ENCODE results near the gene CD300LG. TPM values are rescaled to one million over a fixed set of nuclear protein-coding genes. Genes with fewer than 3 reads are reported as not detected.

Gene CD300LG
- polyA plus RNA-seq, 2 of the 4 experiments (the other 2 are of a cell fraction): not detected

DNA sequence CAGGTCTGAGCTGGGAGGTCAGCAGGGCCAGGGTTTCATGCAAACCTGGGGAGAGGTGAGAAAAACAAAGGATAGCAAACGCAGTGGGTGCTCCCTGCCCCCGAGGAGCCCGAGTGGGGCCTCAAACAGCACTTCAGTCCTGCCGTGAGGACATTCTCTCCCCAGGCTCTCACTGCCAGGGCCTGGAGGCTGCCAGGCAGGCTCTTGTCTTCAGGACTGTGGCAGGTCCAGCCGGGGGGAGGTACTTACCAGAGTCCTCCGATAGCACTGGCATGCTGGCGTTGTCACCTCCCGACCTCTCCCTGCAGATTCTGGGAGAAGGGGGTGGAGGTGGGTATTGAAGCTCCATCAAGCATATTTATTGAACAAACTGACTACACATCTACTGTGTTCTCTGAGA, 15.3 kb upstream of the CD300LG start:
- POLR2A ChIA-PET: no interaction called here
- H3K4me1 ChIP-seq: peaks cover 24% of the 10 kb centered on the region

GRCh38 chr17:43832168-43832975, 14.6 kb upstream of the CD300LG start:
- no peak for FAIRE-seq
- peak overlapping the region; percentile 91 to 98 for H3K27ac ChIP-seq

More for the DNA sequence above, 15.3 kb upstream of the CD300LG start:
- Histone ChIP-seq H3K27ac (peak overlapping the region; percentile 91 to 98), H3K4me2 (peak overlapping the region; percentile 90), H3K9me3 (no peaks in the 10 kb centered on the region), H3K4me3 (peak overlapping the region; percentile 80)
- FAIRE-seq (no peak), DNase-seq (ENCODE audit: low read depth in 1 of 2, low spot score in 1 of 2) (no peak), ATAC-seq (no peak)
- TF ChIP-seq ZSCAN20 (CRISPR knock-in tag; IDR thresholded peaks at IDR 0.05): no peak
- no peak for TF ChIP-seq BHLHE40 (IDR thresholded peaks at IDR 0.05; ENCODE audit: low read depth, low read length)
- no peak for TF ChIP-seq FOSB (CRISPR knock-in tag; IDR thresholded peaks at IDR 0.05)
- CTCF ChIA-PET: interaction anchor here (0.6 to 5.9 kb wide), 7 partner anchors 10 to 392 kb away, joined by 3 to 31 read pairs (median 4); partner anchors contain the start of genes CD300LG and MPP2
- 90% methylated on average over 8 of the region's 8 CpGs for WGBS (ENCODE audit: missing lambda C conversion rate)

More at GRCh38 chr17:43832168-43832975, 14.6 kb upstream of the CD300LG start:
- DNase-seq (ENCODE audit: low read depth in 1 of 2, low spot score in 1 of 2): peak; percentile 76 to 92
- H3K4me3 ChIP-seq: peak overlapping the region; percentile 80
- ChIA-PET POLR2A (interaction anchor here (0.6 kb wide), 1 partner anchor 54 kb away, joined by 3 read pairs; the partner anchor contains the start of gene DUSP3), CTCF (interaction anchor here (0.8 to 5.9 kb wide), 5 partner anchors 9 to 75 kb away, joined by 3 to 31 read pairs (median 4); partner anchors contain the start of genes CD300LG and MPP2)
- WGBS (ENCODE audit: missing lambda C conversion rate): 23% methylated on average over 17 of the region's 51 CpGs
- H3K4me1 ChIP-seq: peaks cover 24% of the 10 kb centered on the region
- peak overlapping the region; percentile 90 for H3K4me2 ChIP-seq
- TF ChIP-seq FOSL2 (IDR thresholded peaks at IDR 0.05): no peak
- peak; percentile 74 for TF ChIP-seq FOSL2 (CRISPR knock-in tag; IDR thresholded peaks at IDR 0.05)
- TF ChIP-seq PHF8 (IDR thresholded peaks at IDR 0.05; ENCODE audit: borderline replicate concordance, low read depth): peak; percentile 87; the same call in 1 of the 2 replicates
- TF ChIP-seq ZC3H11A (IDR thresholded peaks at IDR 0.05): no peak
- no peak for TF ChIP-seq TFCP2L1 (CRISPR knock-in tag; IDR thresholded peaks at IDR 0.05)
- TF ChIP-seq REST (IDR thresholded peaks at IDR 0.05): no peak
- TF ChIP-seq RAD21 (conservative IDR thresholded peaks at IDR 0.05 in 1 of 2, IDR thresholded peaks at IDR 0.05 in 1 of 2): 0 out of 5 replicates have a peak, but pooled peaks of 1 of the 2 experiments have one; percentile 12
- TF ChIP-seq USF2 (IDR thresholded peaks at IDR 0.05): 0 out of 2 replicates have a peak, but pooled peaks have one; percentile 14
- no peak for TF ChIP-seq MAZ (IDR thresholded peaks at IDR 0.05; ENCODE audit: borderline replicate concordance, low read depth, low read length)
- peak; percentile 62; the same call in 1 of the 2 replicates for TF ChIP-seq E2F6 (IDR thresholded peaks at IDR 0.05; ENCODE audit: borderline replicate concordance, low read depth)
- TF ChIP-seq GATA3 (IDR thresholded peaks at IDR 0.05; ENCODE audit: borderline replicate concordance): 0 out of 2 replicates have a peak, but pooled peaks have one; percentile 15
- peak; percentile 90 for TF ChIP-seq MAX (IDR thresholded peaks at IDR 0.05)
- peak; percentile 65; the same call in 1 of the 2 replicates for TF ChIP-seq MYC (IDR thresholded peaks at IDR 0.05; ENCODE audit: borderline replicate concordance, low read length)
- peak; percentile 61 to 69; a peak in 2 of 5 replicates for TF ChIP-seq JUN (IDR thresholded peaks at IDR 0.05)
- peak; percentile 74 to 85 for ATAC-seq
- no peaks in the 10 kb centered on the region for H3K9me3 ChIP-seq
